Ovary (tissue), 9 donors: ENCODE measurements around the gene PVR. TPM values are rescaled to one million over a fixed set of nuclear protein-coding genes. Genes with fewer than 3 reads are reported as not detected.

Experiments
- DNase-seq, 5 donors: peaks; one replicate each; pipeline ENCODE4 v3.0.0-alpha.2; 2019 to 2020
- H3K27ac ChIP-seq, 2 donors: fragments of 200-600 bp; one replicate each; pipeline versions ENCODE4 v1.5.1 to v1.8.0; 2019 to 2022
- H3K27me3 ChIP-seq: fragments of 200-600 bp; one replicate; pipeline ENCODE4 v1.8.0; 2022
- H3K36me3 ChIP-seq: fragments of 200-600 bp; sonication (generic); one replicate; pipeline ENCODE4 v1.5.1; 2019
- H3K4me1 ChIP-seq: one replicate; pipeline ENCODE4 v1.8.1; 2013; ENCODE audit warnings: mild to moderate bottlenecking, moderate library complexity; ENCODE audit not compliant: insufficient read depth
- H3K4me3 ChIP-seq: fragments of 200-600 bp; sonication (generic); one replicate; pipeline ENCODE4 v1.5.1; 2017
- H3K9me3 ChIP-seq, 2 donors: fragments of 200-600 bp in 1 of 2; sonication (generic) in 1 of 2; one replicate each; pipeline versions ENCODE4 v1.5.1 to v1.8.1; 2013 to 2019; ENCODE audit warnings: mild to moderate bottlenecking in 1 of 2, moderate library complexity in 1 of 2
- EP300 ChIP-seq: sonication (generic); formaldehyde crosslinking; IDR thresholded peaks from one replicate; pipeline ENCODE4 v1.6.1; 2017; ENCODE audit warnings: antibody characterized with exemption
- POLR2A ChIP-seq: fragments of 450-650 bp; IDR thresholded peaks from one replicate; pipeline ENCODE4 v1.6.1; 2017; ENCODE audit warnings: antibody characterized with exemption, mild to moderate bottlenecking, moderate library complexity
- WGBS, 3 donors: extraction: QIAGEN DNeasy Blood & Tissue Kit in 1 of 3; methylation state at CpG; one replicate each; pipeline versions ENCODE4 v1.1.5 to v1.1.7; 2013 to 2017; 5-methylcytosine and 5-hydroxymethylcytosine counted together
- intact Hi-C, 4 donors: fragments of 100-400 bp; cut with DNase I; formaldehyde crosslinking; loops; one replicate each; pipeline versions ENCODE4 v1.11.0 to v1.15.1; 2022 to 2023
- polyA plus RNA-seq, 2 donors: library from polyadenylated mRNA; stranded (reverse); fragments of 200-250 nt in 1 of 2; fragments of 350-450 nt in 1 of 2; fragmentation: Illumina TruSeq in 1 of 2; extraction: RNeasy Lipid Tissue Mini Kit (QIAGEN cat#74804) in 1 of 2; gene quantifications; one replicate each; pipeline ENCODE4 v1.2.3, GENCODE V29; 2013 to 2014
- total RNA-seq, 7 donors: library from RNA; depleted of rRNA in 2 of 7; stranded (reverse); fragments of >200 nt in 2 of 7; fragmentation: NEBNext Ultra II Directional in 3 of 7; extraction: Animal tissue kit (Norgen Biotek cat#: 25700) in 3 of 7; gene quantifications; one replicate each; pipeline versions ENCODE4 v1.1.0 to v1.2.4, GENCODE V29; 2016 to 2023
- TF ChIP-seq, protein P1 (sequence below), 3 donors: fragments of 450-650 bp in 2 of 3; fragments of 200-600 bp in 1 of 3; IDR thresholded peaks; one replicate each; pipeline versions ENCODE4 v1.5.1 to v1.8.0; 2016 to 2022; ENCODE audit warnings: antibody characterized with exemption in 3 of 3, mild to moderate bottlenecking in 1 of 3
- donor health status: DM: no; HTN: no; CAD: no; lungs with moderate emphysema.
- donor health status: DM: no; HTN: no; CAD: no.
- donor health status: Bipolar disorder and iron deficiency.
- donor health status: DM: yes; HTN: yes; CAD: no.
- donor health status: DM: no; HTN: no; CAD: no.
- donor health status: DM: yes; HTN: yes; CAD: no.

Gene PVR
- total and polyA plus RNA-seq, 9 donors = 14.0 to 33.9 (median 22.5) TPM

DNA sequence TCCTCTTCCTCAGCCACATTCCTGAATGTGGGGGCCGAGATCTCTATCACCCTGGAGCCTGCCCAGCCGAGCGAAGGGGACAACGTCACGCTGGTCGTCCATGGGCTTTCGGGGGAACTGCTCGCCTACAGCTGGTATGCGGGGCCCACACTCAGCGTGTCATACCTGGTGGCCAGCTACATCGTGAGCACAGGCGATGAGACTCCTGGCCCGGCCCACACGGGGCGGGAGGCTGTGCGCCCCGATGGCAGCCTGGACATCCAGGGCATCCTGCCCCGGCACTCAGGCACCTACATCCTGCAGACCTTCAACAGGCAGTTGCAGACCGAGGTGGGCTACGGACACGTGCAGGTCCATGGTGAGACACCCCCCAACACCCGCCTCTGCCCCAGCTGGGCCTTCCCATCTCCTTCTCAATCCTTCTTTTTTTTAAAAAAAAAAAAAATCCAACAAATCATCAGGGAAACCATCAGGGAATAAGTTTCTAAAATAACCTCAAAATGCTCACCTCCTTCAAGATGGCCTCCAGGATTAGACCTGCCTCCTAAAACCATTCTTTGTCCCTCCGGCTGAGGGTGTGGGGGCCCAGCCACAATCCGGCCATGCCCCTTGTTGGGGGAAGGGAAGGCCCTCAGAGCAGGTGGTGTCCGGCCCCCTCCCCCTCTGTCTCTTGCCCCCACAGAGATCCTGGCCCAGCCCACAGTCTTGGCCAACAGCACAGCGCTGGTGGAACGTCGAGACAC is 59.8 kb downstream of the PVR start:
- no peaks in the 10 kb centered on the region for H3K36me3 ChIP-seq
- no peak overlapping the region for H3K27ac ChIP-seq
- intact Hi-C loops = no loop called here
- 74 to 81% (median 77%) methylated on average over 28 of the region's 28 CpGs for WGBS, 3 donors
- no peaks in the 10 kb centered on the region for H3K4me1 ChIP-seq
- no peaks in the 10 kb centered on the region for H3K9me3 ChIP-seq
- no peak overlapping the region for H3K4me3 ChIP-seq
- no peaks in the 10 kb centered on the region for H3K27me3 ChIP-seq
- no peak for DNase-seq
- TF ChIP-seq EP300 (no peak), POLR2A (no peak)
- TF ChIP-seq, protein P1, sequence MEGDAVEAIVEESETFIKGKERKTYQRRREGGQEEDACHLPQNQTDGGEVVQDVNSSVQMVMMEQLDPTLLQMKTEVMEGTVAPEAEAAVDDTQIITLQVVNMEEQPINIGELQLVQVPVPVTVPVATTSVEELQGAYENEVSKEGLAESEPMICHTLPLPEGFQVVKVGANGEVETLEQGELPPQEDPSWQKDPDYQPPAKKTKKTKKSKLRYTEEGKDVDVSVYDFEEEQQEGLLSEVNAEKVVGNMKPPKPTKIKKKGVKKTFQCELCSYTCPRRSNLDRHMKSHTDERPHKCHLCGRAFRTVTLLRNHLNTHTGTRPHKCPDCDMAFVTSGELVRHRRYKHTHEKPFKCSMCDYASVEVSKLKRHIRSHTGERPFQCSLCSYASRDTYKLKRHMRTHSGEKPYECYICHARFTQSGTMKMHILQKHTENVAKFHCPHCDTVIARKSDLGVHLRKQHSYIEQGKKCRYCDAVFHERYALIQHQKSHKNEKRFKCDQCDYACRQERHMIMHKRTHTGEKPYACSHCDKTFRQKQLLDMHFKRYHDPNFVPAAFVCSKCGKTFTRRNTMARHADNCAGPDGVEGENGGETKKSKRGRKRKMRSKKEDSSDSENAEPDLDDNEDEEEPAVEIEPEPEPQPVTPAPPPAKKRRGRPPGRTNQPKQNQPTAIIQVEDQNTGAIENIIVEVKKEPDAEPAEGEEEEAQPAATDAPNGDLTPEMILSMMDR (IDR thresholded peaks at IDR 0.05) = no peak

DNA sequence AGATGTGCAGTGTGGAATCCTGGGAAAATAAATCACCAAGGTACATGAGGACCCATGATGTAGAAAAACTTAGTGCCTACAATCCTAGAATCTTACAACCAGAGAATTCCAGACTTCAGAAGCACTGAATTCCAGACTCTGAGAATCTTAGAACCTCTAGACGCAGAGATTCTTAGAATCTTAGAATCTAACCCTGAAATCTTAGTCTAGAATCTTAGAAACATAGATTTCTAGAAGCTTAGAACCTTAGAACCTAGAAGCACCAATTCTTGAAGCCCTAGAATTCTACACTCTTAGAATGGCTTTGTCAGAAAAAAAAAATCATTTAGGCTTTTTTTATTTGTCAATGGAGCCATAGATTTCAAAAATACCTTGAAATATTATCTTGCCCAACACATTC is 61.3 kb downstream of the PVR start:
- 85 to 91% (median 86%) methylated on average over 1 of the region's 1 CpG for WGBS, 3 donors
- DNase-seq = no peak
- TF ChIP-seq POLR2A = no peak
- no peak for TF ChIP-seq EP300
- TF ChIP-seq, protein P1 (IDR thresholded peaks at IDR 0.05) = no peak
- no peaks in the 10 kb centered on the region for H3K4me1 ChIP-seq
- H3K4me3 ChIP-seq = no peak overlapping the region
- no peaks in the 10 kb centered on the region for H3K27me3 ChIP-seq
- H3K9me3 ChIP-seq = no peaks in the 10 kb centered on the region
- H3K36me3 ChIP-seq = no peaks in the 10 kb centered on the region
- H3K27ac ChIP-seq = no peak overlapping the region
- intact Hi-C loops = no loop called here

DNA sequence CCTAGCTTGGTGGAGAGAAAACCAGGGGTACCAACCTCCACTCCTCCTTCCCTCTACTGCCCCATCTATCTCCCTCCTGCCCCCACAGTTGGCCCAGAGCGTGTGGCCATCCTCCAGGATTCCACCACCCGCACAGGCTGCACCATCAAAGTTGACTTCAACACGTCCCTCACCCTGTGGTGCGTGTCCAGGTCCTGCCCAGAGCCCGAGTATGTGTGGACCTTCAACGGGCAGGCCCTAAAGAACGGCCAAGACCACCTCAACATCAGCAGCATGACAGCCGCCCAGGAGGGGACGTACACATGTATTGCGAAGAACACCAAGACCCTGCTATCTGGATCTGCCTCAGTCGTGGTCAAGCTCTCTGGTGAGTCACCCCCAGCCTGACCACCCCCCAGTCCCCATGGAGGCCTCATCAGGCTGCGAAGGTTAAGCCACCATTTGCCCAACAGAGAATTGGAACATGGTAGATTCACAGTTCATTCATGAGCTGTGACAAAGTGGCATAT is 61.8 kb downstream of the PVR start:
- Histone ChIP-seq H3K9me3 (no peaks in the 10 kb centered on the region), H3K4me1 (no peaks in the 10 kb centered on the region), H3K4me3 (no peak overlapping the region), H3K36me3 (no peaks in the 10 kb centered on the region), H3K27ac (no peak overlapping the region), H3K27me3 (no peaks in the 10 kb centered on the region)
- WGBS, 3 donors = 94% methylated on average over 9 to 12 of the region's 12 CpGs
- DNase-seq = no peak
- intact Hi-C loops = no loop called here
- TF ChIP-seq EP300 (no peak), POLR2A (no peak)
- TF ChIP-seq, protein P1 (IDR thresholded peaks at IDR 0.05) = no peak

DNA sequence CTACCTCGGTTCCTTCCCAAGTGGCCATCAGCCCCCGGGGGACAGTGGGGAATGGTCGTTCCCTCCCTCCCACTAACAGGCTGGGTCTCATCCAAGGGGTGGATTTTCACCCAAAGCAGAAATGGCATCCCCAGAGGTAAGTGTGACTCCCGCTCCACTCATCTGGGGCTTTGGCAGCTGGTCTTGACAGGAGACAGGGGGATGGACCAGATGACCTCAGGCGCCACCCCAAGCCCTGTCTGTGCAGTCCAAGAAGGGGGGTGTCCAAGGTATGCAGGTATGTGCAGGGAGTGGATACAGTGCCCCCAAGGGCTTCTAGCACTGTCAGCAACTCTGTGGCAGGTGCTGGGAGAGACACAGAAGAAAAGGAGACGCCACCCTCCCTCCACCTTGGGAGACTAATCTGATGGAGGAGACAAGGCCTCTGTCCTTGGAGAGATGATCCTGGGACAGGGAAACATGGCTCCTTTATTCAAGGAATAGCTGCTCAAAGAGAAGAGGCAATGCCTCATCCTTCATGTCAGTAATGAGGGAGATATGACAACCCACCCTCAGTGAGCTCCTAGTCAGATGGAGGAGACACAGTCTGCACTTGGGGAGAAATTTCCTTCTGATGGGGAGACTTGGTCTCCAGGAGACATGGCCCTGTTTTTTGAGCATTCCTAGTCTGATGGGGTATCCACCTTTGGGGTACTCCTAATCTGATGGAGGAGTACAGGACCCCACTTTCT is 63.0 kb downstream of the PVR start:
- no peak for DNase-seq
- 82 to 88% (median 84%) methylated on average over 6 of the region's 6 CpGs for WGBS, 3 donors
- TF ChIP-seq POLR2A = no peak
- TF ChIP-seq, protein P1 (IDR thresholded peaks at IDR 0.05) = no peak
- TF ChIP-seq EP300 = no peak

More for the DNA sequence above, 63.0 kb downstream of the PVR start:
- no peaks in the 10 kb centered on the region for H3K27me3 ChIP-seq
- H3K36me3 ChIP-seq = no peaks in the 10 kb centered on the region
- intact Hi-C loops = no loop called here
- H3K4me1 ChIP-seq = no peaks in the 10 kb centered on the region
- H3K9me3 ChIP-seq = no peaks in the 10 kb centered on the region
- H3K27ac ChIP-seq = no peak overlapping the region
- H3K4me3 ChIP-seq = no peak overlapping the region
